Chondrocyte (in vitro differentiated cells): Measurements from ENCODE around the gene ARL2. TPM values are rescaled to one million over a fixed set of nuclear protein-coding genes. Genes with fewer than 3 reads are reported as not detected.

Experiments
- DNase-seq: peaks from one replicate; pipeline ENCODE4 v3.0.0; 2021; ENCODE audit warnings: mixed read lengths, low spot score
- H3K27ac Mint-ChIP-seq: one replicate; pipeline ENCODE4 v1.8.0; 2021; ENCODE audit warnings: mild to moderate bottlenecking, moderate library complexity, mixed read lengths; ENCODE audit not compliant: unreplicated experiment
- H3K27me3 Mint-ChIP-seq: 2 replicates; pipeline ENCODE4 v1.8.0; 2021; ENCODE audit warnings: low read depth, mixed read lengths
- H3K36me3 Mint-ChIP-seq: 2 replicates; pipeline ENCODE4 v1.8.0; 2021; ENCODE audit warnings: low read depth, mixed read lengths
- H3K4me1 Mint-ChIP-seq: 2 replicates; pipeline ENCODE4 v1.8.0; 2021; ENCODE audit warnings: low read depth, mild to moderate bottlenecking, mixed read lengths
- H3K4me3 Mint-ChIP-seq: one replicate; pipeline ENCODE4 v1.8.0; 2021; ENCODE audit warnings: mild to moderate bottlenecking, moderate library complexity, mixed read lengths; ENCODE audit not compliant: unreplicated experiment
- H3K9me3 Mint-ChIP-seq: 2 replicates; pipeline ENCODE4 v1.8.0; 2021; ENCODE audit warnings: low read depth, mixed read lengths
- total RNA-seq: library from RNA; stranded (reverse); gene quantifications from 3 replicates; pipeline ENCODE4 v1.2.1, GENCODE V29; 2021
- TF ChIP-seq, protein P1 (sequence below): fragments of 200-600 bp; sonication (generic); IDR thresholded peaks from 2 replicates; pipeline ENCODE4 v1.5.0; 2021; ENCODE audit warnings: antibody characterized with exemption, mild to moderate bottlenecking, moderate library complexity

The ARL2 gene
- total RNA-seq, 1 donor from 2014 or later = 85.5 TPM

DNA sequence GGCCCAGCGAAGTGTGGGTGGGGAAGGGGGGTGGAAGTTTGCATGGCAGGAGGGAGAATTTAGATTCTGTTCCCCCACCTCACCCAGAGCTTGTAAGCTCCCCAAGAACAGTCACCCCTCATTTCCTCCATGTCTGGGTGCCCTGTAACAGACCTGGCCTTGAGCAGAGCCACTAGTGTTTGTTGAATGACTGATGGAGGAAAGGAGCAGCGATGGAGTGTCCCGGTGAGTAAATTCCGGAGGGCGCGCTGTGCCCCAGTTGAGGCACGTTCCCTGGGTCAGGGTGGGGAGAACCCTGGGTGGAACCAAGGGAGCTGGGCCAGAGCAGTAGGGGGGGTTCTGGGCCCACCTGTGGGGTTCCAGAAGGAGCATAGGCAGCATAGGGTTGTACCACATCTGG lies 43.6 kb downstream of the ARL2 start:
- DNase-seq = no peak
- Mint-ChIP-seq H3K36me3 (no peaks in the 10 kb centered on the region), H3K27ac (no peak overlapping the region), H3K27me3 (peaks cover 12% of the 10 kb centered on the region), H3K4me1 (no peaks in the 10 kb centered on the region), H3K4me3 (no peak overlapping the region), H3K9me3 (no peaks in the 10 kb centered on the region)
- TF ChIP-seq, protein P1, sequence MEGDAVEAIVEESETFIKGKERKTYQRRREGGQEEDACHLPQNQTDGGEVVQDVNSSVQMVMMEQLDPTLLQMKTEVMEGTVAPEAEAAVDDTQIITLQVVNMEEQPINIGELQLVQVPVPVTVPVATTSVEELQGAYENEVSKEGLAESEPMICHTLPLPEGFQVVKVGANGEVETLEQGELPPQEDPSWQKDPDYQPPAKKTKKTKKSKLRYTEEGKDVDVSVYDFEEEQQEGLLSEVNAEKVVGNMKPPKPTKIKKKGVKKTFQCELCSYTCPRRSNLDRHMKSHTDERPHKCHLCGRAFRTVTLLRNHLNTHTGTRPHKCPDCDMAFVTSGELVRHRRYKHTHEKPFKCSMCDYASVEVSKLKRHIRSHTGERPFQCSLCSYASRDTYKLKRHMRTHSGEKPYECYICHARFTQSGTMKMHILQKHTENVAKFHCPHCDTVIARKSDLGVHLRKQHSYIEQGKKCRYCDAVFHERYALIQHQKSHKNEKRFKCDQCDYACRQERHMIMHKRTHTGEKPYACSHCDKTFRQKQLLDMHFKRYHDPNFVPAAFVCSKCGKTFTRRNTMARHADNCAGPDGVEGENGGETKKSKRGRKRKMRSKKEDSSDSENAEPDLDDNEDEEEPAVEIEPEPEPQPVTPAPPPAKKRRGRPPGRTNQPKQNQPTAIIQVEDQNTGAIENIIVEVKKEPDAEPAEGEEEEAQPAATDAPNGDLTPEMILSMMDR = no peak

DNA sequence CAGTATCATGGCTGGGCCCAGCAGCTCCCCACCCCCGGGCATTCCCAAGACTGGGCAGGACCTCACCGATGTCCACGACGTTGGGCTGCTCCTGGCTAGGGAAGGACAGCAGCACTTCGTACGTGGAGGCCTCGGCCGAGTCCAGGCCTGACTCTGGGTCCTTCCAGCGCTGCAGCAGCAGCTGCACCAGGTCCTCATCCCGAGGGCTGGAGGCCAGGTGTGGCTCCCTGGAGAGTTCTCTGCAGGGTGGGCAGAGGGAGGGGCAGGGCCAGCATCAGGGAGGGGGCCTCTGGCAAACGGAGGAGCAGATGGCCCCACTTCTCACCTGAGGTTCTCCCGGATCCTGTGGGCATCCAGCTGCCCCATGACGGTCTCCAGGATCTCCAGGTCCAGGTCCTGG lies 44.1 kb downstream of the ARL2 start:
- no peaks in the 10 kb centered on the region for H3K9me3 Mint-ChIP-seq
- TF ChIP-seq, protein P1 = no peak
- H3K27me3 Mint-ChIP-seq = peaks cover 12% of the 10 kb centered on the region
- H3K27ac Mint-ChIP-seq = no peak overlapping the region
- no peaks in the 10 kb centered on the region for H3K36me3 Mint-ChIP-seq
- H3K4me3 Mint-ChIP-seq = no peak overlapping the region
- no peak for DNase-seq
- no peaks in the 10 kb centered on the region for H3K4me1 Mint-ChIP-seq

GRCh38 chr11:65058419-65059054 lies 44.6 kb downstream of the ARL2 start, which contains the start of gene NAALADL1:
Gene NAALADL1 (minus strand): TSS chr11:65058553. CDS start chr11:65058521, 32 bp downstream.
- peaks cover 8% of the 10 kb centered on the region for H3K27me3 Mint-ChIP-seq
- TF ChIP-seq, protein P1 = no peak

GRCh38 chr11:65059523-65059922 lies 45.6 kb downstream of the ARL2 start:
- no peaks in the 10 kb centered on the region for H3K9me3 Mint-ChIP-seq
- H3K36me3 Mint-ChIP-seq = no peaks in the 10 kb centered on the region
- H3K27ac Mint-ChIP-seq = no peak overlapping the region
- no peak for DNase-seq
- no peak overlapping the region for H3K4me3 Mint-ChIP-seq
- TF ChIP-seq, protein P1 = no peak
- no peaks in the 10 kb centered on the region for H3K4me1 Mint-ChIP-seq
- H3K27me3 Mint-ChIP-seq = no peaks in the 10 kb centered on the region

More at GRCh38 chr11:65058419-65059054, 44.6 kb downstream of the ARL2 start, which contains the start of gene NAALADL1:
- Mint-ChIP-seq H3K4me3 (no peak within 1 kb of the TSS), H3K4me1 (no peaks in the 10 kb centered on the region), H3K9me3 (no peaks in the 10 kb centered on the region), H3K27ac (no peak within 1 kb of the TSS), H3K36me3 (no peaks in the 10 kb centered on the region)
- no peak for DNase-seq

GRCh38 chr11:65059959-65060824 lies 46.2 kb downstream of the ARL2 start:
- no peaks in the 10 kb centered on the region for H3K27me3 Mint-ChIP-seq
- no peaks in the 10 kb centered on the region for H3K4me1 Mint-ChIP-seq
- H3K9me3 Mint-ChIP-seq = no peaks in the 10 kb centered on the region
- TF ChIP-seq, protein P1 = no peak
- no peak overlapping the region for H3K4me3 Mint-ChIP-seq
- H3K27ac Mint-ChIP-seq = no peak overlapping the region
- DNase-seq = no peak
- no peaks in the 10 kb centered on the region for H3K36me3 Mint-ChIP-seq
